ENCODE results near the gene SNUPN.

DNA sequence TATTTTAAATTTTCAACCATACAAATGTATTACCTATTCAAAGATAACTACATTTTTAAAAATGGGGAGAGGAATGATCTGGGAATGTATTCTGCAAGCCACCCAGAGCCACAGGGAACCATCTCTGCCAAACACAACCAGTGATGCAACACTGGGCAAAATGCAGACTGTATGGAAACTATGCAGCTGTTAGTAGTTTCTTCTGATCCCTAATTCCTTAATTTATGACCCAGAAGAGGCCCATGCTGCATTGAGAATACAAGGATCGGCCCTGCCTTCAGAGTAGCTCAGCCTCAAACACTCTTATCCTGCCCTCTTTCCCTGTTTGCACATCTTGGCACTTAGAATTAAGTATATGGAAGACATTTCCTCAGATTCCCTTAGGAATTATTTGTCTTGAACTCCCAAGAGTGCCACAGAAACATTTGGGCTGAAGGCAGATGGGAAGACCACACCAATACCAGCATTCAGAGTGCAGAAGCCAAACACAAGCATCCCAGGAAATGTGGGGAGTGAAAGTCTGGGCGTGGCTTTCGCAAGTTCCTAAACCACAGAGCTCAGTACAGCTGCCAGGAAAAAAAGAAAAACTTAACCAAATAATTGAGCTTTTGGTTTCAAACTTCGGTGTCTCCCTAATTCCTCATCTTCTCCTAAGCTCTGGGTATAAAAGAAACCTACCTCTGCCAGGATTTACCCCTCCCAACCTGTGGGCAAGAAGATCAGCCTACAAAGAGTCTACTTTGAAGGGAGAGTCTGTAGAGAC is 5.3 kb downstream of the SNUPN start:
- TF ChIP-seq CTCF (IDR thresholded peaks at IDR 0.05) (no peak), EZH2 (IDR thresholded peaks at IDR 0.05; ENCODE audit: borderline replicate concordance, insufficient read depth, low read depth, low read length, poor library complexity, severe bottlenecking) (no peak)
